Measurements from ENCODE around the gene OPCML. TPM values are rescaled to one million over a fixed set of nuclear protein-coding genes. Genes with fewer than 3 reads are reported as not detected.

Gene OPCML
- total RNA-seq, 1 experiment from 2014 or later = 0.94 TPM

DNA sequence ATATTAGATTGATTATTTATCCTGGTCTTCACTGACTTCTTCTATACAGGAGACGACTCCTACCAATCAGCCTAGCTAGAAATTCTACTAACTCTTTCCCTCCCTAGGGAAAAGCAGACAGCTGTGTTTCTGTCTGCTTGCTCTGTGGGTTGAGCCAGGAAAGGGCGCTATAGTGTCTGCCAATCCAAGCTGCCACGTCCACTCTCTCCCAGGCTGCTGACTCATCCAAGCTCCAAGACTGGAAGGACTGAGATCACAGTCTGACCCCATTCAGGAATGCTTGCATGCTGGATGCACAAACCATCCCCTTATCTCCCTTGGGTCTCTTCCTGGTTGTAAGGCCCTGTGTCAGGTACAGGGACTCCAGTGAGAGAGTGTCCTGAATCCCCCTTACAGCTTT, 955.6 kb downstream of the OPCML start:
- Histone ChIP-seq H3K14ac (ENCODE audit: insufficient read depth, low read length) (no peak overlapping the region), H3K23me2 (ENCODE audit: insufficient read length, low read depth, low read length, poor library complexity, severe bottlenecking) (no peaks in the 10 kb centered on the region), H3K27ac (ENCODE audit: insufficient read length, low read depth, low read length) (no peak overlapping the region), H3K56ac (ENCODE audit: insufficient read length, low read depth, low read length) (no peak overlapping the region), H2BK5ac (ENCODE audit: insufficient read length, low read length) (no peak overlapping the region), H3K4me1 (ENCODE audit: insufficient read depth, low read length) (peaks cover 3% of the 10 kb centered on the region; the same call in 1 of the 2 replicates), H2BK12ac (ENCODE audit: insufficient read length, low read depth, low read length) (no peak overlapping the region), H3K27me3 (ENCODE audit: insufficient read depth, low read length) (no peaks in the 10 kb centered on the region), H3K18ac (ENCODE audit: insufficient read length, low read depth, low read length) (no peak overlapping the region), H3K23ac (ENCODE audit: insufficient read length, low read depth, low read length) (no peak overlapping the region), H2BK120ac (ENCODE audit: low read depth, low read length, poor library complexity, severe bottlenecking) (no peak overlapping the region), H4K8ac (replicated peaks; ENCODE audit: insufficient read length, low read depth, low read length) (no peak overlapping the region), H2BK15ac (ENCODE audit: low read depth, low read length) (no peak overlapping the region), H3K4me2 (ENCODE audit: insufficient read depth, insufficient read length, low read length) (no peak overlapping the region), H3K79me1 (ENCODE audit: insufficient read depth, low read depth, low read length, poor library complexity, severe bottlenecking) (no peaks in the 10 kb centered on the region), H4K91ac (ENCODE audit: insufficient read length, low read depth, low read length) (no peak overlapping the region), H3K9ac (ENCODE audit: extremely low read depth, insufficient read length, low read length) (no peak overlapping the region), H3K9me3 (ENCODE audit: control insufficient read depth, low read depth, low read length) (no peaks in the 10 kb centered on the region), H4K5ac (ENCODE audit: insufficient read length, low read depth, low read length) (no peak overlapping the region), H3K4ac (ENCODE audit: low read depth, low read length) (no peak overlapping the region), H3K79me2 (ENCODE audit: insufficient read depth, low read length) (no peaks in the 10 kb centered on the region), H2AFZ (ENCODE audit: low read length) (no peak overlapping the region), H4K20me1 (ENCODE audit: control insufficient read depth, insufficient read depth, insufficient read length) (no peaks in the 10 kb centered on the region), H2BK20ac (ENCODE audit: low read depth, low read length, poor library complexity, severe bottlenecking) (no peak overlapping the region), H3T11ph (ENCODE audit: low read length) (no peak overlapping the region), H2AK5ac (ENCODE audit: insufficient read length, low read length) (no peak overlapping the region)
- no CpG with 5 or more reads among the region's 3 CpGs for WGBS (ENCODE audit: extremely low coverage, insufficient read length, low lambda C conversion rate)
- DNase-seq = peak; percentile 57
- Mint-ChIP-seq H3K4me1 (peaks cover 10 to 16% of the 10 kb centered on the region in 2 experiments), H3K4me3 (no peak overlapping the region), H3K9me3 (peaks cover 0 to 6% of the 10 kb centered on the region in 2 experiments; a peak in 2 of 5 replicates), H3K27me3 (ENCODE audit: low read depth) (no peaks in the 10 kb centered on the region; the same call in 1 of the 2 replicates), H3K27ac (no peak overlapping the region; a peak in 1 of 7 replicates), H3K36me3 (ENCODE audit: insufficient read depth in 1 of 3, low read depth in 3 of 3) (peaks cover 0 to 5% (median 0%) of the 10 kb centered on the region in 3 experiments; a peak in 2 of 7 replicates)
- TF ChIP-seq, protein P1, sequence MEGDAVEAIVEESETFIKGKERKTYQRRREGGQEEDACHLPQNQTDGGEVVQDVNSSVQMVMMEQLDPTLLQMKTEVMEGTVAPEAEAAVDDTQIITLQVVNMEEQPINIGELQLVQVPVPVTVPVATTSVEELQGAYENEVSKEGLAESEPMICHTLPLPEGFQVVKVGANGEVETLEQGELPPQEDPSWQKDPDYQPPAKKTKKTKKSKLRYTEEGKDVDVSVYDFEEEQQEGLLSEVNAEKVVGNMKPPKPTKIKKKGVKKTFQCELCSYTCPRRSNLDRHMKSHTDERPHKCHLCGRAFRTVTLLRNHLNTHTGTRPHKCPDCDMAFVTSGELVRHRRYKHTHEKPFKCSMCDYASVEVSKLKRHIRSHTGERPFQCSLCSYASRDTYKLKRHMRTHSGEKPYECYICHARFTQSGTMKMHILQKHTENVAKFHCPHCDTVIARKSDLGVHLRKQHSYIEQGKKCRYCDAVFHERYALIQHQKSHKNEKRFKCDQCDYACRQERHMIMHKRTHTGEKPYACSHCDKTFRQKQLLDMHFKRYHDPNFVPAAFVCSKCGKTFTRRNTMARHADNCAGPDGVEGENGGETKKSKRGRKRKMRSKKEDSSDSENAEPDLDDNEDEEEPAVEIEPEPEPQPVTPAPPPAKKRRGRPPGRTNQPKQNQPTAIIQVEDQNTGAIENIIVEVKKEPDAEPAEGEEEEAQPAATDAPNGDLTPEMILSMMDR (conservative IDR thresholded peaks at IDR 0.05) = no peak

Data from H9 (cell line).